ENCODE data around the gene MED22.

- TF ChIP-seq CTCF (IDR thresholded peaks at IDR 0.05; ENCODE audit: insufficient read depth, low read length) (no peak), REST (IDR thresholded peaks at IDR 0.05; ENCODE audit: insufficient replicate concordance, low read depth) (no peak), GABPA (IDR thresholded peaks at IDR 0.05; ENCODE audit: low read depth) (no peak), POLR2AphosphoS5 (IDR thresholded peaks at IDR 0.05; ENCODE audit: low read depth) (no peak), SPI1 (IDR thresholded peaks at IDR 0.05; ENCODE audit: borderline replicate concordance, low read depth) (no peak)
Measured at GRCh38 chr9:133389025-133389557, 41.2 kb upstream of the MED22 start.

Data from HL-60 (cell line).